B cell (primary cell): ENCODE data around the gene PPP1R3E. TPM values are rescaled to one million over a fixed set of nuclear protein-coding genes. Genes with fewer than 3 reads are reported as not detected.
A peak's percentile ranks its signal among the peaks of the same experiment; 100 is the strongest.

ENCODE experiments used
- ATAC-seq: fragments of 200-7000 bp; cut with Tn5 transposase; one replicate; pipeline ENCODE4 v1.10.0; 2021; ENCODE audit warnings: low read depth, mild to moderate bottlenecking, moderate number of reproducible peaks, moderate library complexity
- CTCF ChIA-PET: fragments of 350-600 bp; sonication (Branson Sonifier 250); formaldehyde crosslinking; loops from one replicate; lab custom pipeline; 2021; ENCODE audit warnings: antibody characterized with exemption, inconsistent platforms; lab: Charles Lee
- POLR2A ChIA-PET: fragments of 350-600 bp; sonication (Branson Sonifier 250); formaldehyde crosslinking; loops from one replicate; lab custom pipeline; 2021; ENCODE audit warnings: antibody characterized with exemption; lab: Charles Lee
- DNase-seq: peaks from one replicate; pipeline ENCODE4 v3.0.0; 2013
- H2AFZ ChIP-seq: 2 replicates; pipeline ENCODE4 v1.6.1; 2012; ENCODE audit warnings: mild to moderate bottlenecking, low read depth, low read length; ENCODE audit not compliant: insufficient read depth, poor library complexity, severe bottlenecking
- H3K27ac ChIP-seq, 2 donors: 1 replicate in 1 of 2; 2 replicates in 1 of 2; pipeline ENCODE4 v1.5.1; 2012 to 2013; ENCODE audit warnings: low read length in 2 of 2, mild to moderate bottlenecking in 2 of 2, moderate library complexity in 1 of 2
- H3K27me3 ChIP-seq, 4 experiments: fragments of 200-600 bp in 1 of 4; sonication (generic) in 1 of 4; replicated peaks in 1 of 4; 1 replicate in 2 of 4; 2 replicates in 2 of 4; pipeline versions ENCODE4 v1.6.1 to v1.7.0; 2013 to 2016; ENCODE audit warnings: low read length in 3 of 4, mild to moderate bottlenecking in 2 of 4, mixed read lengths in 1 of 4, moderate library complexity in 1 of 4; ENCODE audit not compliant: insufficient read depth in 4 of 4, control insufficient read depth in 3 of 4; ENCODE audit errors: control extremely low read depth in 1 of 4
- H3K36me3 ChIP-seq, 2 experiments: replicated peaks in 1 of 2; 1 replicate in 1 of 2; 2 replicates in 1 of 2; pipeline versions ENCODE4 v1.6.1 to v1.7.1; 2013; ENCODE audit warnings: low read length in 1 of 2; ENCODE audit not compliant: insufficient read depth in 2 of 2, control insufficient read depth in 1 of 2; ENCODE audit errors: control extremely low read depth in 1 of 2, extremely low read depth in 1 of 2
- H3K4me1 ChIP-seq, 2 donors: fragments of 200-600 bp in 1 of 2; sonication (generic) in 1 of 2; 1 replicate in 1 of 2; 2 replicates in 1 of 2; pipeline versions ENCODE4 v1.5.1 to v1.6.1; 2013 to 2017; ENCODE audit warnings: low read length in 2 of 2; ENCODE audit not compliant: control insufficient read depth in 2 of 2, insufficient read depth in 2 of 2
- H3K4me2 ChIP-seq: replicated peaks from 2 replicates; pipeline ENCODE3; 2012; ENCODE audit warnings: mild to moderate bottlenecking, low read depth, low read length; ENCODE audit not compliant: poor library complexity, severe bottlenecking
- H3K4me3 ChIP-seq, 5 experiments: fragments of 200-600 bp in 1 of 5; sonication (generic) in 1 of 5; 1 replicate in 3 of 5; 2 replicates in 2 of 5; pipeline versions ENCODE4 v1.5.1 to v1.7.0; 2011 to 2016; ENCODE audit warnings: low read length in 4 of 5, mild to moderate bottlenecking in 4 of 5, low read depth in 2 of 5, control low read depth in 1 of 5, moderate library complexity in 1 of 5; ENCODE audit not compliant: insufficient read depth in 1 of 5; ENCODE audit errors: control extremely low read depth in 1 of 5, extremely low read depth in 1 of 5
- H3K79me2 ChIP-seq: fragments of 200-600 bp; sonication (generic); one replicate; pipeline ENCODE4 v1.6.0; 2016; ENCODE audit warnings: low read length; ENCODE audit not compliant: control insufficient read depth, insufficient read depth
- H3K9ac ChIP-seq: fragments of 200-600 bp; sonication (generic); 2 replicates; pipeline ENCODE4 v1.6.1; 2017; ENCODE audit warnings: mild to moderate bottlenecking, low read length, moderate library complexity
- H3K9me3 ChIP-seq, 3 donors: one replicate each; pipeline versions ENCODE4 v1.6.1 to v1.7.1; 2013; ENCODE audit warnings: low read length in 2 of 3; ENCODE audit not compliant: control insufficient read depth in 2 of 3, insufficient read depth in 1 of 3; ENCODE audit errors: control extremely low read depth in 1 of 3
- H4K20me1 ChIP-seq: 2 replicates; pipeline ENCODE4 v1.6.0; 2012; ENCODE audit warnings: mild to moderate bottlenecking, low read length; ENCODE audit not compliant: insufficient read depth, control insufficient read depth, poor library complexity, severe bottlenecking
- H3K27ac Mint-ChIP-seq: one replicate; pipeline ENCODE4 v1.8.0; 2021; ENCODE audit warnings: mixed read lengths
- H3K27me3 Mint-ChIP-seq: one replicate; pipeline ENCODE4 v1.8.0; 2021; ENCODE audit warnings: mixed read lengths
- H3K4me1 Mint-ChIP-seq: one replicate; pipeline ENCODE4 v1.8.0; 2021; ENCODE audit warnings: mixed read lengths
- H3K4me3 Mint-ChIP-seq: one replicate; pipeline ENCODE4 v1.8.0; 2021; ENCODE audit warnings: mixed read lengths
- H3K9me3 Mint-ChIP-seq: one replicate; pipeline ENCODE4 v1.8.0; 2022; ENCODE audit warnings: mixed read lengths; ENCODE audit not compliant: insufficient read depth
- CTCF ChIP-seq: fragments of 200-600 bp; IDR thresholded peaks from one replicate; pipeline ENCODE4 v1.8.0; 2022; ENCODE audit warnings: antibody characterized with exemption, mild to moderate bottlenecking
- EZH2 ChIP-seq: IDR thresholded peaks from 2 replicates; pipeline ENCODE4 v1.6.1; 2012; ENCODE audit warnings: borderline replicate concordance, low read depth, mild to moderate bottlenecking, moderate library complexity, low read length; ENCODE audit not compliant: insufficient read depth, poor library complexity, severe bottlenecking
- WGBS: methylation state at CpG from one replicate; pipeline ENCODE4 v1.1.5; 2013; ENCODE audit warnings: missing lambda C conversion rate; ENCODE audit not compliant: insufficient coverage; 5-methylcytosine and 5-hydroxymethylcytosine counted together
- intact Hi-C: fragments of 100-400 bp; cut with micrococcal nuclease; formaldehyde crosslinking; loops from one replicate; pipeline ENCODE4 v1.10.0; 2022
- polyA plus RNA-seq: library from polyadenylated mRNA; depleted of rRNA; stranded (reverse); fragments of >200 nt; gene quantifications from 2 replicates; pipeline ENCODE4 v1.2.3, GENCODE V29; 2012
- total RNA-seq, 2 donors: library from RNA; stranded (reverse); fragments of 120-200 nt in 1 of 2; gene quantifications; 1 replicate in 1 of 2; 2 replicates in 1 of 2; pipeline versions ENCODE4 v1.2.3 to v1.2.4, GENCODE V29; 2013 to 2022

PPP1R3E gene
- total and polyA plus RNA-seq, 2 donors (not counting 1 experiment from before 2014, with no cell fraction given), result 56.9 to 76.7 TPM

- peak overlapping the region; percentile 95 to 96 for H3K27ac ChIP-seq
- H3K4me2 ChIP-seq, result peak overlapping the region; percentile 98
- ChIA-PET POLR2A (interaction anchor here (0.5 to 5.0 kb wide), 7 partner anchors 16 to 383 kb away, joined by 3 to 84 read pairs (median 6); partner anchors contain the start of genes ACIN1, C14orf119, HOMEZ and PABPN1), CTCF (interaction anchor here (1.3 to 8.6 kb wide), 7 partner anchors 16 to 244 kb away, joined by 5 to 56 read pairs (median 19); partner anchors contain the start of genes ACIN1, C14orf119, CDH24 and HOMEZ)
- 0% methylated on average over 24 of the region's 25 CpGs for WGBS
- peaks cover 6% of the 10 kb centered on the region for H3K79me2 ChIP-seq
- no peaks in the 10 kb centered on the region for H4K20me1 ChIP-seq
- peaks cover 0 to 12% of the 10 kb centered on the region in 2 experiments for H3K36me3 ChIP-seq
- H3K9me3 ChIP-seq, result peaks cover 0 to 3% (median 0%) of the 10 kb centered on the region in 3 donors
- H3K27me3 Mint-ChIP-seq, result no peaks in the 10 kb centered on the region
- peak overlapping the region; percentile 95 for H3K27ac Mint-ChIP-seq
- H3K9ac ChIP-seq, result peak overlapping the region; percentile 90
- peak; percentile 5 for ATAC-seq
- TF ChIP-seq EZH2, result no peak
- TF ChIP-seq CTCF, result no peak
- H3K9me3 Mint-ChIP-seq, result no peaks in the 10 kb centered on the region
- H3K4me3 Mint-ChIP-seq, result peak overlapping the region; percentile 98
- intact Hi-C loops, result loop anchor here (1.0 to 10.0 kb wide), 14 partner anchors 16 to 1920 kb away; partner anchors contain the start of genes ACIN1, C14orf119, HOMEZ and MDP1
- H3K4me1 Mint-ChIP-seq, result peaks cover 39% of the 10 kb centered on the region
- no peaks in the 10 kb centered on the region for H3K27me3 ChIP-seq
- H3K4me3 ChIP-seq, result peak overlapping the region; percentile 48 to 86 (median 81)
- DNase-seq, result no peak
- peaks cover 25 to 31% of the 10 kb centered on the region in 2 donors for H3K4me1 ChIP-seq
- H2AFZ ChIP-seq, result peak overlapping the region; percentile 92
Observed at GRCh38 chr14:23301969-23302289, 730 bp downstream of the PPP1R3E start.

- H3K27ac ChIP-seq, result peak overlapping the region; percentile 95 to 96
- no peaks in the 10 kb centered on the region for H3K9me3 Mint-ChIP-seq
- no peaks in the 10 kb centered on the region for H3K27me3 Mint-ChIP-seq
- CTCF ChIA-PET, result interaction anchor here (1.2 to 8.6 kb wide), 9 partner anchors 15 to 244 kb away, joined by 3 to 56 read pairs (median 6); partner anchors contain the start of genes ACIN1, C14orf119, CDH24 and HOMEZ
- peak overlapping the region; percentile 95 for H3K27ac Mint-ChIP-seq
- DNase-seq, result peak; percentile 100
- TF ChIP-seq EZH2, result no peak
- peak; percentile 81 for TF ChIP-seq CTCF
- POLR2A ChIA-PET, result interaction anchor here (0.5 to 5.0 kb wide), 5 partner anchors 15 to 206 kb away, joined by 4 to 84 read pairs (median 11); partner anchors contain the start of genes ACIN1, C14orf119, HOMEZ and PABPN1
- H3K4me1 ChIP-seq, result peaks cover 24 to 26% of the 10 kb centered on the region in 2 donors
- peak overlapping the region; percentile 90 for H3K9ac ChIP-seq
- peaks cover 6% of the 10 kb centered on the region for H3K79me2 ChIP-seq
- no peaks in the 10 kb centered on the region for H3K27me3 ChIP-seq
- H3K4me2 ChIP-seq, result peak overlapping the region; percentile 98
- WGBS, result under 1% methylated on average over 84 of the region's 87 CpGs
- H4K20me1 ChIP-seq, result no peaks in the 10 kb centered on the region
- no peaks in the 10 kb centered on the region for H3K9me3 ChIP-seq
- peaks cover 0 to 14% of the 10 kb centered on the region in 2 experiments for H3K36me3 ChIP-seq
- peaks cover 34% of the 10 kb centered on the region for H3K4me1 Mint-ChIP-seq
- H2AFZ ChIP-seq, result peak overlapping the region; percentile 92
- peak; percentile 75 for ATAC-seq
- peak overlapping the region; percentile 98 for H3K4me3 Mint-ChIP-seq
- H3K4me3 ChIP-seq, result peak overlapping the region in 4 of 5 experiments; percentile 72 to 86 (median 82)
- intact Hi-C loops, result loop anchor here (1.0 to 10.0 kb wide), 14 partner anchors 15 to 1919 kb away; partner anchors contain the start of genes ACIN1, C14orf119, HOMEZ and MDP1
Observed at GRCh38 chr14:23301288-23301968, 1.2 kb downstream of the PPP1R3E start.
